Superior temporal gyrus (tissue), 1 donor: Measurements from ENCODE around the gene RAB9B.

Experiments
- DNase-seq: peaks from one replicate; pipeline ENCODE4 v3.0.0-alpha.2; 2016; ENCODE audit errors: extremely low spot score

The RAB9B gene

DNA sequence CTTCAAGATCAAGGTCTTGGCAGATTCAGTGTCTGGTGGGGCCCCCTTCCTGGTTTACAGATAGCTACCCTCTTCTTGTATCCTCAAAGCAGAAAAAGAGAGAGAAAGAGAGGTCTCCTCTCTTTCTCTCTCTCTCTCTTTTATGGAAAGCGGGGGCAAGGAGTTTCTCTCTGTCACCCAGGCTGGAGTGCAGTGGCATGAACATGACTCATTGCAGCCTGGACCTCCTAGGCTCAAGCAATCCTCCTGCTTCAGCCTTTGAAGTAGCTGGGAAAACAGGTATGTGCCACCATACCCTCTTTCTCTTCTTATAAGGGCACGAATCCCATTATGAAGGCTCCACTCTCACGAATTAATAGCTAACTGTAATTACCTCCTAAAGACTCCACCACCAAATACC is 20.2 kb downstream of the RAB9B start:
- DNase-seq, result no peak

DNA sequence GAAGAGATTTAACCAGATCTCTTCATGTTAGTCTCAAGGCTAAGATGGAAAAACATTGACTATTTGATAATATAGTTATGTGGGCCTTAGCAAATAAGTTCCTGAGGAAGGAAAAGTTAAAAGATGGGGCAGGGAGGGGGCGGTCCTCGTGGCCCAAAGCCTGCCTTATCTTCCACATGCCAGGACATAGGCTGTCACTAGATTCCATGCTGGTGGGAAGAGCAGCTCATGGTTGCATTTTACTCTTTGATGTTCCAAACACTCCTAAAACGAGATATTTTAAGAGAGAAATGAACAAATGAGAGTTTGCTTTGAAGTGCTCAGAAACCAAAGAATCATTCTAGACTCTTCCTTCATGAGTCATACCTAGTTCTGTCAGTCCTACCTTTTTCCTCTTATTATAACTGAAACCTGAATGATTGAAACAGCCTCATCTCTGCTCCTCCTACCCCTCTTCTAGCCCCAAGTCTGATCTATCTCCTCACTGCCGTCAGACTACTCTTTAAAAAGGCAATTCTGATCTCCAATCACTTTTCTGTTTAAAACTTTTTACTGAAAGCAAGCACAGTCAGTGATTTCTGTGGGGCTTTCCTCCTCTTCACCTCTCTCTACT is 25.1 kb downstream of the RAB9B start:
- no peak for DNase-seq

DNA sequence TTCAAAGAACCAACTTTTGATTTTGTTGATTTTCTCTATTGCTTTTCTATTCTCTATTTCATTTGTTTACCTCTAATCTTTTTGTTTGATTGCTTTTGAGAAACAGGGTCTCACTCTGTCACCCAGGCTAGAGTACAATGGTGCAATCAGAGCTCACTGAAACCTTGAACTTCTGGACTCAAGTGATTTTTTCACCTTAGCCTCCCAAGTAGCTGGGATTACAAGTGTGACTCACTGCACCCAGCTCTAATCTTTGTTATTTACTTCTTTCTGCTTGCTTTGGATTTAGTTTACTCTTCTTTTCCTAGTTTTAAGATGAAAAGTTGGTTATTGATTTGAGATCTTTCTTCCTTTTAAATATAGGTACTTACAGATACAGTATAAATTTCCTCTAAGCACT is 26.2 kb downstream of the RAB9B start:
- no peak for DNase-seq

DNA sequence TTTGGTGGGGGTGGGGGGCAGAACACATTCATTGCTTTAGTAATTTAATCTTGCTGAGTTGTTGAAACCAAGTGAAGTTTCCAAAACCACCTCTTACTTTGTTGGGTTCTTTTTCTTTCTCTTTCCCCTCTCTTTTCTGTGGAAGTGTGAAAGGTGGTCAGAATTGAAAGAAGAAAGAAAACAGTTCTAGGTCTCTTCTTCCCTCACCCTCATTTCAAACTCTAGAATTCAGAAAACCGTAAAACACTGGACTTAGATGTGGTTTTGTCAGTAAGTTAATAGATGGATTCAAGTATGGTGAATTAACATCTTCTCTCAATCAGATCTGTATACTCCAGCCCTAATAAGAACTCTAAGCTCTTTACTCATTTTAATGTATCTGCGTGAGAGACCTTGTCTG is 31.7 kb downstream of the RAB9B start:
- DNase-seq, result no peak

DNA sequence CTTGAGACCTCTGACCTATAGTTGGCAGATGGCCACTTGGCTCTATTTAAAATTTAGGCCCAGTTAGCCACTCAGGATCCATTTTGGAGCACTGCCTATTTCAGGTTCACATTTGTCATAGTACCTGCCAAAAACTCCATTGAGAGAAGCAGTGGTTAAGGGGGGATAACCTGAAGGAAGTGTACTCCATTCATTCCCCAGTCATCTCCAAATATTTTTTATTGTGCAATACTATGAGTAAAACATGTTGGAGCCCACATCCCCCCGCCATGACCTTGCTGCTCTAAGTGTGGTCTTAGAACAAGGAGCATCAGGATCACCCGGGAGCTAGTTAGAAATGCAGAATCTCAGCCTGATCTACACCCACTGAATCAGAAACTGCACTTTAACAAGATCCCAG is 34.4 kb downstream of the RAB9B start:
- no peak for DNase-seq

DNA sequence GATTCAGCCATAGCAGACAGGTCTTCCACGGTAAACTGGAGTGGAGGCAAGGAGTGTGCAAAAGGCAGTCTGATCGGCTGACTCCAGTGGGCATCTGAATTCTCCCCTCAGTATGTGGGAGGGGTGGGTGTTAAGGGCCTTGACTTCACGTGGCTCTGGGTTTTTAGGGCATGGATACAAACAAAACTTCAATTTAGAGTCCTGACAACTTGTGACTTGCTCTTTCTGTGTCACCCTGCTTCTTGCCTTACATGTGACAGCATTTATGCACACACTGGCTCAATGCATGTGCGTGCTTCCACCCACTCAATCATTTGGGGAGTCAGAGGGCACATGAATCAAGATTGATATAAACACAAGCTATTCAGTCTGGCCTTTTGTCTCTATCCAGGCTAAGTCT is 37.9 kb downstream of the RAB9B start:
- no peak for DNase-seq

DNA sequence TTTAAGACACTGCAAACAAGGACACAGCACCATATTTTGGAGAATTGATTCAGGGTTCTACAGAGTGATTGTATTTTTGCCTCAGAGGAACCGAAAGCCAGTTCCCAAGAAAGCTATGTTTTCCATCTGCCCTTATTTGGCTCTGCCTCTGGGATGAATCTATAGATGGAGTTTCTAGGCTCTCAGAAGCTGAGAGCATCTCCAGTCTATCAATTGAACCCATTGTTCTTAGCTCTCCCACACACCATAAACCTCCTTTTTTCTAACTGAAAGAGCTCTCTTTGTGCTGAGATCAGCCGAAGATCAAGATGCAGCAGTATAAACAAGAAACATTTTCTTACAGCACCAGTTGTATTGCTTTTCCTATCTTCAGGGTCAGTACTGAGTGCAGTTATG is 38.5 kb downstream of the RAB9B start:
- no peak for DNase-seq

DNA sequence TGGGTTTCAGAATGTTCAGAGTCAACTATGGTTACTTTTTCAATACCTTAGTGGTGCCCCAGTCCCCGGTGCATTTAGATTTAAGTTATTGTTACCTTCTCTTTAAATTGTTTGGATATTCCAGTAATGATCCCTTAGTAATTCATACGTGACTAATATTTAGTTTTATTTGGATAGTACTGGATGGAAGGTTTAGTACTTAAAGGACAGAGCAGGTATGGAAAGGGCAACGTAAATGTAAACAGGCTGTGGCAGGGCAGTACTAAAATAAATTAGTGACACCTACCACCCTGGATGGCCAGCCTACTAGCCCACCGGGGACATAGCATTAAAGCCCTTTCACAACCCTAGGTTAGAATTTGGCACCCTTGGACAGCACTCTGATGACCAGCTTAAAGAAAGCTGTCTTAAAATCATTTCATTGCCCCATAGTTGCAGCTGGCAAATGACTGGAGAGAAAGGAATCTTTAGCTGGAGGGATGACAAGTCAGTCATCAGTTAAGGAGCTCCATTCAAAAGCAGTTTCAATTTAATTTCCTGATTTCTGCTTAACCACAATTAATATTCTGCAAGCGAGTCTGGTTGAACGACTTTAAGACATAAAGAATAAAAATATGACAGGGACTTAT is 39.0 kb downstream of the RAB9B start:
- DNase-seq, result no peak

DNA sequence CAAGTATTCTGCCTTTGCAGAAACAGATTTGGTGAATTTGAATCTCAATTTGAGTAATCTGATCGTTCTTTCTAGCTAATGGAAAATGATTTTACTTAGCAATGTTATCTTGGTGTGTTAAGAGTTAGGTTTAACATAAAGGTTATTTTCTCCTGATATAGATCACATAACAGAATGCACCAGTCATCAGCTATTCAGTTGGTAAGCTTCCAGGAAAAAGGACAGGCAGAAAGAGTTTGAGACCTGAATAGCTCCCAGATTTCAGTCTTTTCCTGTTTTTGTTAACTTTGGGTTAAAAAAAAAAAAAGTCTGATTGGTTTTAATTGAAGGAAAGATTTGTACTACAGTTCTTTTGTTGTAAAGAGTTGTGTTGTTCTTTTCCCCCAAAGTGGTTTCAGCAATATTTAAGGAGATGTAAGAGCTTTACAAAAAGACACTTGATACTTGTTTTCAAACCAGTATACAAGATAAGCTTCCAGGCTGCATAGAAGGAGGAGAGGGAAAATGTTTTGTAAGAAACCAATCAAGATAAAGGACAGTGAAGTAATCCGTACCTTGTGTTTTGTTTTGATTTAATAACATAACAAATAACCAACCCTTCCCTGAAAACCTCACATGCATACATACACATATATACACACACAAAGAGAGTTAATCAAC is 40.1 kb downstream of the RAB9B start:
- DNase-seq, result no peak

DNA sequence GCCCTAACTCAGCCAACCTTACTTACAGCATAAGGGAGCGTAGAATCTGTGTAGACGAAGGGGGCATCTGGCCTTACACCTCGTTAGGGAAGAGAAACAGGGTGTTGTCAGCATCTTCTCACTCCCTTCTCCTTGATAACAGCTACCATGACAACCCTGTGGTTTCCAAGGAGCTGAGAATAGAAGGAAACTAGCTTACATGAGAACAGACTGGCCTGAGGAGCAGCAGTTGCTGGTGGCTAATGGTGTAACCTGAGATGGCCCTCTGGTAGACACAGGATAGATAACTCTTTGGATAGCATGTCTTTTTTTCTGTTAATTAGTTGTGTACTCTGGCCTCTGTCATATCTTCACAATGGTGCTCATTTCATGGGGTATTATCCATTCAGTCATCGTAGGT is 40.8 kb downstream of the RAB9B start:
- DNase-seq, result no peak

DNA sequence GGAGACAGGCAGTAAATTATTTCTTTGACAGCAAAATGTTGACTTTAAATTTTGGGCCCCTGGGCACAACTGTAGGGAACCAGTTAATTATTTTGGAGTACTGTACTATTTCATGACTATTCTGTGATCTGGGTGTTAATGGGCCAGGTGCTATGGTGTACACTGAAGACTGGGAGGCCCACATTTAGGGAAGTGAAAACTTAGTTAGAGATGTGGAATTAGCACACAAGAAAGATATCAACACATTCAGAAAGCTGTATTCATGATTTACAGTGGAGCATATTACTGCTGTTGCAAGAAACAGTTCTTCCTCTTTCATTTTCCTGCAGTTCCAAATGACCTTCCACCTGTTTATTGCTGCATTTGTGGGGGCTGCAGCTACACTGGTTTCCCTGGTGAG is 43.1 kb downstream of the RAB9B start:
- DNase-seq, result no peak

DNA sequence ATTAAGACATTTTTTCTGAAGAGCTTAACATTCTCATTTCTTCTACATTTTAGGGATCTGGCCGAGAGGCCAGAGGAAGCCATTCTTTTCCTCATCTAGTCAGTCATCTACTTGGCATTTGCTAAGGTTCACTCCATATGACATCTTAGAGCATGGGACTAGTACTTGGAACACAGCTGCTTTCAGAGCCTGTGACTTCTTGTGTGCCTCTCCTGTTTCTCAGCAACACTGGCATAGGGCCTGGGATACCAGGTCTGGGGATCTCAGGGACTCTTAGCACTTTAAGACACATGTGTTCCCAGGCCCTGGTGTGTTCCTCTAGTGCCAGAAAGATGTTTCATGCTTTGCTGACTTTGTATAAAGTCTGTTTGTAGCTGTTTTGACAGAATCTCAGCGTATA is 48.1 kb downstream of the RAB9B start:
- DNase-seq, result no peak

DNA sequence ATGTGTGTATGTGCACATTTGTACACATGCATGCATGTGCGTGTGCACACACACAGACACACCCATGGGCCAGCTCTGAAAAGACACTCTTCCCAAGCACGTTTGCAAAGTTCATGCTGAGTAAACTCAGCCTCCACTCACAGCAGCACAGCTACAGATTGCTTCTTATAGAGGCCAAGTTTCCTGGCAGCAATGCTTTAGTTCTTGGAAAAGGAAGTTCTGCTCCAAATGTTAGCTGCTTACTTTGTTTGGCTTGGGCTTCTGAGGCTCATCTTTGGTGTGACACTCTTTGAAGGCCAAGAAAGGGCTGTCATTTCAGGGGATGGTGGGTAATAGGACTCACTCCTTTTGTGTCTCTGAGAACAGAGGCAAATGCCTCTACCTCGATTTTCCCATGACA is 48.9 kb downstream of the RAB9B start:
- no peak for DNase-seq

DNA sequence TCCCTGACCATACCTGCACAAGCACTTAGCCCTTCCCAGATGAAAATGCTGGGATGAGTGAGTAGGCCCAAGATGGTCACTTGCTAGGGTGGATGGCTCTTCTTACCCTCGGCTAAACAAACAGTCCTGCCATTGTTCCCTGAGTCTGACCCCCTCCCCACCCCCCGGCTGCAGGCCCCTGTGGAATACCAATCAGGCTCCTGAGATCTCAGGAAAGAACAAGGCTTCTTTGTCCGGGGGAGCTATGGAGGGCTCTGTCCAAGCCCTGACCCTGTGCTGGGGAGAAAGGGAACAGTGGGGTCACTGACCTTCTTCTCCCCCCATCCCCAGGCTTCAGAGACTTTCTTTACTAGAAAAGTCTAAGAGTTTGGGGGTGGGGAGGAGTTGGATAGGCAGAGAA is 49.4 kb downstream of the RAB9B start:
- peak; percentile 62 for DNase-seq

DNA sequence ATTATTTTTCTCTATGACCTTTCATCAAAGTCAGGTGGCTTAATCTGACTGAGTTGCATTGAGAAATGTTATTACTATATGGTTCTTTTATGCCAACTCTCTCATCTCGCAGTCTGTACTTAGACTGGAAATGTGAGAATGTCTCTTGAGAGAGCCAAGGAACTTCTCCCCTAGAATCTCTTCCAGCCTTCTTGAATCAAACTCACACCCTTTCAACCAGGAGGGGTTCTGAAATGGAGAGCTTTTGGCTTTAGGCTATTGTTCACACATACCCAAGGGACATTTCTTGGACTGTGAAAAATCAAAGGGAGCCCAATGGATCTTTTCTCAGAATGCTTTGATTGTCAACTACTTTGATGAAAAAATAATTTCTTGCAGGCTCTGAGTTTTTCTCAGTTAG is 50.4 kb downstream of the RAB9B start:
- no peak for DNase-seq

DNA sequence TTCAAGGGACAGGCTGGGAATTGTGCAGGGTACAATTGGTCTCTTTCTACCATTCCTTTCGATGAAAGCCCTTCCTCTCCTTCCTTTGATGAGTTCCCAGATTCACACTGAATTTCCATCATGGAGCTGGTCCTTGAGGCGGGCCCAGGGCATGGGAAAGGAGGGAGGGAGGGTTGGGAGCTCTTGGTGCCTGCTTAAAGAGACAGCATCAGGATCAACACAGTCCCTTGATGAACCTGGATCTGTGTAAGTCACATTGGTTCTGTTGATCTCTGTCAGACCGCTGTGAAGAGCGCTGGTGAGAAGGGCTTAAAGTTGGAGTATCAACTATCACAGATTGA is 51.0 kb downstream of the RAB9B start:
- no peak for DNase-seq

DNA sequence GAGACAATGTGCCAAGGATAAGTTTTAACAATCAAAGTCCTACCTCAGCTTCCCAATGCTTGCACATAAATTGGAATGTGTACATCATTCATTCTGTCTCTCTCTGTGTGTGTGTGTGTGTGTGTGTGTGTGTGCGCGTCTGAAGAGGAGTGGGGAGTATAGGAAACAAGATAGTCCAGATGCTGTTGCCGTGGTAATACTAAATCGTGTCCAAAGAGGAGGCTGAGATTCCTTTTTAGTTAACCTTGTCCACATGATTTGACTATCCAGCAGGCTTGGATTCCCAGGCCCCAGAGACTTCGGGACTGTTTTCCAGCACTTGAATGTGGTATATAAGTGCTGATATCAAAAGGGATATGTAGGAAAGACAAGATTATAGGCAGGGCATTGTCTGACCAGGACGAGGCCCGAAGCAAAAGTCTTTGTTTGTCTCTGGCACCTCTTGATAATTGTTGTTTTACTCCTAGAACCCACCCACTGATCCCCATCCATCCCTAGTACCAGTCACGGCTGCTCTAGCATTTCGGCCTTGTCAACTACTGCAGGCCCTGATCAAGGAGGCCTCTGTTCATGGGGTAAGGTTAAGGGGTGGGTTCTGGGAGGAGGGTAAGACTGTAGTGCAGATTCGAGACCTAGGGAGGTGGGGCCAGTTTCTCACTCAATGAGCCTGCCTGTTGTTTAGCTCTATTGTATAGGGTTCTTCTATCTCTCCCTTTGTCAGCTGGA is 51.6 kb downstream of the RAB9B start:
- DNase-seq, result peak; percentile 82

DNA sequence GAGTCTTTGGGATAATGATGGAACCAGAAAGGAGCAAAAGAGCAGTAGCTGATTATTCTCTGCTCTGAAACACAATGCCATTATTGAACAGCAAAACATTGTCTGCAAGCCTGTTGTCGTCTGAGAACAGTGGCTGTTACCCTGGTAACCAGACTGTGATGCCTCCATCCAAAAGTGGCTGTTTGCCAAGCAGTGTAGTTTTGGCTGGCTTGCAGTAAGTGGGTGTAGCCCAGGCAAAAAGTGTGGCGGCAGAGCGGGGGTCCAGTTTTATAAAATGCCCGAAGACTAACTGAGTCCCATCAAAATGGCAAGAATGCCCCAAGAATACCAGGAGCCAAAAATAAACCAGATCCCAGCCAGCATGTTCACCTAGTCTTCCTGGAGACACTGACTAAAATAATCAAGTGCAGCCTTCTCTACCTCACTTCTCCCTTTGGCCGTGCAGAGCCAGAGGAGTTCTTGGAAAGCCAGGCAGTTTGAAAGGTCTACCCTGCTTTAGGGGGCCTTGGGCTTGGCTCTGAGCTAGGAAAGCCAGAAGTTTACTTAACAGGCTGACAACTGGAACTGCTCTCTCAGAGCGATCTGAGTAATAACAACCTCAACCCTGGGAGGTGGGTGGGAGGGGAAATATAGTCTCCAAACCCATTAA is 52.8 kb downstream of the RAB9B start:
- peak; percentile 60 for DNase-seq

DNA sequence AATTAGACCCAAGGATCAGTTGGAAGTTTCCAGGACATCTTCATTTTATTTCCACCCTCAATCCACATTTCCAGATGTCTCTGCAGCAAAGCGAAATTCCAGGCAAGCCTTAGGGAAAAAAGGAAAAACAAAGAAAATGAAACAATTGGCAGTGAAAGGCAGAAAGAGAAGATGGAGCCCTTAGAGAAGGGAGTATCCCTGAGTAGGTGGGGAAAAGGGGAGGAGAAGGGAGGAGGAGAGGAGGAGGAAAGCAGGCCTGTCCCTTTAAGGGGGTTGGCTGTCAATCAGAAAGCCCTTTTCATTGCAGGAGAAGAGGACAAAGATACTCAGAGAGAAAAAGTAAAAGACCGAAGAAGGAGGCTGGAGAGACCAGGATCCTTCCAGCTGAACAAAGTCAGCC is 55.5 kb downstream of the RAB9B start, which contains the start of gene PLP1:
PLP1 (plus strand) TSS at position 295 of the 400 bp plus-strand sequence. CDS start 156 bp downstream, outside the sequence.
- peak; percentile 78 for DNase-seq

DNA sequence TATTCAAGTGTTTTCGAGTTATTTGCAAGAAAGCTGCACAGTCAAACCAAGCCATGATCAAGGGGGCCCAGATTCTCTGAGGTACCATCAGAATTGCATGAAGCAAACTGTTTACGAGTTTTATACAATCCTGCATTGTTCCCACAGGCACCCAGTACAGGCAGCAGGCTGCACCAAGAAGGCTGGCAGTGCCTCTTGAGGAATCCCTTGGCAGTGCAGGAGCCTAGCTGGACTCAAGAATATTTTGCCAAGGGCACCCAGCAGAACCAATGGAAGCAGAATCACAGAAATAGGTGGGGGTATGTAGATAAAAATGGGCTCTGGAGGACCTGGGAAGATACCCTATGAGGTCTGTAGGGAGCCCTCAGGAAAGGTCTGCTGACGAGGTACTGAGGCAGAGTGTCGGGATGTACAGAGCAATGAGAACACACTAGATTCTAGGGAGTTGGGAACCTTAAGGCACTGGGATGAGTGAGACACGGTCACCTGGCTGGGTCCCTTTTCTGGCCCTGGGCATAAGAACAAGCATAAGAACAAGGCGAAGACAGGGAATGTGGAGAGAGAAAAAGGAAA is 57.9 kb downstream of the RAB9B start:
- peak; percentile 84 for DNase-seq

DNA sequence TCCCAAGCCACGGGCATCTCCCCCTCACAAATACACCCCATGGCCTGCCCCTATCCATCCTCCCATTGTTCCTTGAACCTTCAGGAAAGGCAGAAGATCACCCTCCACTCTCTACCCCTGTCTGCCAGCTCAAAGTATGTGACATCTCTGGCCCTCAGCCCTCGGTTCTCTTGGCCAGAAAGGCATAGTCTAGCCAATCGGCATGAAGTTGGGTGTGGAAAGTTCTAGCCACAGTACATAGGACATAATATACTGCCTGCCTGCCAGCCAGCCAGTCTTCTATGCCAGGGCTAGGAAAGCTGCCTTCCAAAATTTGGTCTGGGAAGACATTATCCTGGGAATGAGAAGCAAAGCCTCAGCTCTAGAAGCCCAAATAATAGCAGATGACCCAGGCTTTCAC is 58.6 kb downstream of the RAB9B start:
- DNase-seq, result peak; percentile 71
